ENCODE measurements around the gene XPNPEP3. TPM values are rescaled to one million over a fixed set of nuclear protein-coding genes. Genes with fewer than 3 reads are reported as not detected.
A peak's percentile ranks its signal among the peaks of the same experiment; 100 is the strongest.

The XPNPEP3 gene
- total RNA-seq, 1 donor: 15.6 TPM

DNA sequence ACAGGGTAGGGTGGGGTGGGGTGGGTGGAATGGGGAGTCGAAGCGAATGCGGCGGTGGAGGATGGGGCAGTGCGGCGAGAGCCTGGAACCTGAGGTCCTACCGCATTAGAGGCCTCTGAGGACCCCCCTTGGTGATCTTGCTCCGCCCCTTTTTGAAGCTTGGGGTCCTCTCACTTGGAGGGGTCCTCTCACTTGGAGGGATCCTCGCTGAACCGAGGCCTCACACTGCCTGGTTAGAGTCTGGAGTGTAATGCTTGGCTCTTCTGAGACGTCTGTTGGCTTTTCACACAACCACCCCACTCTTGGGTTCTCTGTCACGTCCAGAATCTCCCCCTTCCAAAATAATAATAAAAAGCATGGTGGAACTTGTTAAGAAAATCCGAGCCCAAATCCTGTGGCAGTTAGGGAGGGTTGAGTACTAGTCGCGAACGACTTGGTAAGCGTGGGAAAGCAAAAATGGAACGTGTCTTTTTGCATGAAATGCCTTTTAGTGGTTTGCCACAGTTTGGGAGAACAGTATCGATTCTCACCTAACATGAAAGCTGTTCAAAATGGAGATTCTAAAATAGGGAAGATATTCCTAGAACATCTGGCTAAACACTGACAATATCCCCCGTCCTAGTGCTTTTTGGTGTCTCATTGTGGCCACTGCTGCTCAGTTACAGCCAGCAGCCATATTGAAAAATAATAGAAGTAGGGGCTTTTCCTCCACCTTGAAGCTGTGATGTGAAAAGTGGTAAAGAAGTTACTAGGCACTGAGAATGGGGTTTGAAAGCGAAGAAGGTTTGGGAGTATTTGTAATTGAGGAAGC is 95.1 kb downstream of the XPNPEP3 start:
- Histone ChIP-seq H3K27me3 (ENCODE audit: insufficient read depth, low read length) (no peaks in the 10 kb centered on the region), H4K20me1 (ENCODE audit: insufficient read depth, low read length) (no peaks in the 10 kb centered on the region), H3K79me2 (ENCODE audit: insufficient read depth, low read length) (peaks cover 56% of the 10 kb centered on the region), H3K4me2 (ENCODE audit: insufficient read depth, low read length) (peak overlapping the region; percentile 98), H3K4me3 (ENCODE audit: insufficient read depth, low read length) (peak overlapping the region; percentile 99), H3K27ac (ENCODE audit: low read depth, low read length) (peak overlapping the region; percentile 92), H3K4me1 (ENCODE audit: insufficient read depth, low read length) (peaks cover 17% of the 10 kb centered on the region), H2AFZ (ENCODE audit: low read length) (peak overlapping the region; percentile 75), H3K36me3 (ENCODE audit: insufficient read depth, low read length) (peaks cover 32% of the 10 kb centered on the region), H3K9me3 (ENCODE audit: low read depth, low read length) (no peaks in the 10 kb centered on the region)
- TF ChIP-seq, protein P1, sequence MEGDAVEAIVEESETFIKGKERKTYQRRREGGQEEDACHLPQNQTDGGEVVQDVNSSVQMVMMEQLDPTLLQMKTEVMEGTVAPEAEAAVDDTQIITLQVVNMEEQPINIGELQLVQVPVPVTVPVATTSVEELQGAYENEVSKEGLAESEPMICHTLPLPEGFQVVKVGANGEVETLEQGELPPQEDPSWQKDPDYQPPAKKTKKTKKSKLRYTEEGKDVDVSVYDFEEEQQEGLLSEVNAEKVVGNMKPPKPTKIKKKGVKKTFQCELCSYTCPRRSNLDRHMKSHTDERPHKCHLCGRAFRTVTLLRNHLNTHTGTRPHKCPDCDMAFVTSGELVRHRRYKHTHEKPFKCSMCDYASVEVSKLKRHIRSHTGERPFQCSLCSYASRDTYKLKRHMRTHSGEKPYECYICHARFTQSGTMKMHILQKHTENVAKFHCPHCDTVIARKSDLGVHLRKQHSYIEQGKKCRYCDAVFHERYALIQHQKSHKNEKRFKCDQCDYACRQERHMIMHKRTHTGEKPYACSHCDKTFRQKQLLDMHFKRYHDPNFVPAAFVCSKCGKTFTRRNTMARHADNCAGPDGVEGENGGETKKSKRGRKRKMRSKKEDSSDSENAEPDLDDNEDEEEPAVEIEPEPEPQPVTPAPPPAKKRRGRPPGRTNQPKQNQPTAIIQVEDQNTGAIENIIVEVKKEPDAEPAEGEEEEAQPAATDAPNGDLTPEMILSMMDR (IDR thresholded peaks at IDR 0.05; ENCODE audit: extremely low read depth, low read depth, low read length): no peak
- DNase-seq (ENCODE audit: insufficient read length, low spot score, missing footprints): no peak

DNA sequence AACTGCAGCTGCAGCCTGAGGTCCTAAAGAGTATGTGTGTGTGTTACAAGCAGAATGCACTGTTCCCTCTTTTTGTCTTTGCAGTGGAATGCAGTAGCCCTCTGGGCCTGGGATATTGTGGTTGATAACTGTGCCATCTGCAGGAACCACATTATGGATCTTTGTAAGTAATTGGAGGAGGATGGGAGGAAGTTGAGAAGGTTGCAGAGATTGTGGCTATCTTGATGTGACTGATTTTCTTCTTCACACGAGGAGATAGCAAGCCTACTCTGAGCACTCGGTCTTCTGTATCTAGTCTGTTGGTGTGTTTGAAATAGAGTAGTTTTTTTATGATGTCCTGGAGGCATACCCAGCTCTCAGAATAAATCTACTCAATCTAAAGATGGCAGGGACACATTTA is 96.5 kb downstream of the XPNPEP3 start:
- Histone ChIP-seq H3K4me2 (ENCODE audit: insufficient read depth, low read length) (peak overlapping the region; percentile 0), H3K9me3 (ENCODE audit: low read depth, low read length) (no peaks in the 10 kb centered on the region), H3K4me3 (ENCODE audit: insufficient read depth, low read length) (no peak overlapping the region), H4K20me1 (ENCODE audit: insufficient read depth, low read length) (no peaks in the 10 kb centered on the region), H3K79me2 (ENCODE audit: insufficient read depth, low read length) (peaks cover 70% of the 10 kb centered on the region), H3K27ac (ENCODE audit: low read depth, low read length) (no peak overlapping the region), H3K27me3 (ENCODE audit: insufficient read depth, low read length) (no peaks in the 10 kb centered on the region), H2AFZ (ENCODE audit: low read length) (no peak overlapping the region), H3K4me1 (ENCODE audit: insufficient read depth, low read length) (peaks cover 17% of the 10 kb centered on the region), H3K36me3 (ENCODE audit: insufficient read depth, low read length) (peaks cover 33% of the 10 kb centered on the region)
- TF ChIP-seq, protein P1 (IDR thresholded peaks at IDR 0.05; ENCODE audit: extremely low read depth, low read depth, low read length): no peak
- DNase-seq (ENCODE audit: insufficient read length, low spot score, missing footprints): no peak

DNA sequence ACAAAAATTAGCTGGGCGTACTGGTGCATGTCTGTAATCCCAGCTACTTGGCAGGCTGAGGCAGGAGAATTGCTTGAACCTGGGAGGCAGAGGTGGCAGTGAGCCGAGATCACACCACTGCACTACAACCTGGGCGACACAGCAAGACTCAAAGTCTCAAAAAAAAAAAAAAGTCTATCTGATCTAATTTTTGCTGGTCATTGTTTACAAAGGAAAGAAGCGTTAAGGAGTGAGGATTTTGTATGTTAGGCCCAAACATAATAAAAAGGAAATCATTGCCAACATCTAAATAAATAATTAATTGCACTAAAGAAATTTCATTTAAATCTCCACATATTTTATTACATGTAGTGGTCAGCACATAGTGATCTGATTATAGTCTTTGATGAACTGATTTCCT is 97.2 kb downstream of the XPNPEP3 start:
- TF ChIP-seq, protein P1 (IDR thresholded peaks at IDR 0.05; ENCODE audit: extremely low read depth, low read depth, low read length): no peak
- Histone ChIP-seq H3K4me3 (ENCODE audit: insufficient read depth, low read length) (no peak overlapping the region), H3K9me3 (ENCODE audit: low read depth, low read length) (no peaks in the 10 kb centered on the region), H3K27ac (ENCODE audit: low read depth, low read length) (no peak overlapping the region), H4K20me1 (ENCODE audit: insufficient read depth, low read length) (no peaks in the 10 kb centered on the region), H3K4me2 (ENCODE audit: insufficient read depth, low read length) (no peak overlapping the region), H3K36me3 (ENCODE audit: insufficient read depth, low read length) (peaks cover 36% of the 10 kb centered on the region), H3K79me2 (ENCODE audit: insufficient read depth, low read length) (peaks cover 77% of the 10 kb centered on the region), H2AFZ (ENCODE audit: low read length) (no peak overlapping the region), H3K27me3 (ENCODE audit: insufficient read depth, low read length) (no peaks in the 10 kb centered on the region), H3K4me1 (ENCODE audit: insufficient read depth, low read length) (peaks cover 17% of the 10 kb centered on the region)
- no peak for DNase-seq (ENCODE audit: insufficient read length, low spot score, missing footprints)

DNA sequence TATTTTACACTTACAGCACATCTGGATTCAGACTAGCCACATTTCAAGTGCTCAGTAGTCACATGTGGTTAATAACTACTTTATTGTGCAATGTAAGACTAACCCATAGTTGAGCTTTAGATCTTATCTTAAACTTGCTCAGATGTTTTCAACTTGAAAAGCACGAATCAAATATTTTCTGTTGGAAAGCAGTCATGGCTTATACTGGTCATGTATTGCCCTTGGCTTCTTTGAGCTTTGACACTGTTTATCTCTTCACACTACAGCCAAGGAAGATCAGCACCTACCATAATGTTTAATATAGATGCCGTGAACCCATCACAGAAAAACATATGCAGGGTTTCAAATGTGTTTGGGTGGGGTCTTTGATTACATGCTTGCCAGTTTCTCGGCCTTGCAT is 98.6 kb downstream of the XPNPEP3 start:
- Histone ChIP-seq H3K4me1 (ENCODE audit: insufficient read depth, low read length) (peaks cover 17% of the 10 kb centered on the region), H3K4me2 (ENCODE audit: insufficient read depth, low read length) (no peak overlapping the region), H2AFZ (ENCODE audit: low read length) (no peak overlapping the region), H3K36me3 (ENCODE audit: insufficient read depth, low read length) (peaks cover 40% of the 10 kb centered on the region), H3K27me3 (ENCODE audit: insufficient read depth, low read length) (no peaks in the 10 kb centered on the region), H3K79me2 (ENCODE audit: insufficient read depth, low read length) (peaks cover 87% of the 10 kb centered on the region), H3K4me3 (ENCODE audit: insufficient read depth, low read length) (no peak overlapping the region), H3K27ac (ENCODE audit: low read depth, low read length) (no peak overlapping the region), H3K9me3 (ENCODE audit: low read depth, low read length) (no peaks in the 10 kb centered on the region), H4K20me1 (ENCODE audit: insufficient read depth, low read length) (peaks cover 5% of the 10 kb centered on the region)
- no peak for DNase-seq (ENCODE audit: insufficient read length, low spot score, missing footprints)
- TF ChIP-seq, protein P1 (IDR thresholded peaks at IDR 0.05; ENCODE audit: extremely low read depth, low read depth, low read length): no peak

Measured in osteoblast (primary cell).